GM04504 (cell line): ENCODE results near the gene BEAN1.

Source experiments
- DNase-seq: peaks from one replicate; pipeline ENCODE4 v3.0.0-alpha.2; 2012; ENCODE audit warnings: low read depth

The BEAN1 gene

GRCh38 chr16:66395806-66396555 is 31.1 kb upstream of the BEAN1 start:
- DNase-seq = no peak

GRCh38 chr16:66397736-66398433 is 29.2 kb upstream of the BEAN1 start:
- DNase-seq = no peak

GRCh38 chr16:66399031-66399430 is 28.1 kb upstream of the BEAN1 start:
- no peak for DNase-seq

- no peak for DNase-seq
Measured at GRCh38 chr16:66399930-66400329, 27.2 kb upstream of the BEAN1 start.

GRCh38 chr16:66400503-66401380 is 26.4 kb upstream of the BEAN1 start:
- no peak for DNase-seq

- no peak for DNase-seq
Measured at GRCh38 chr16:66401610-66402009, 25.5 kb upstream of the BEAN1 start.

GRCh38 chr16:66402166-66402565 is 24.9 kb upstream of the BEAN1 start:
- no peak for DNase-seq

- no peak for DNase-seq
Measured at GRCh38 chr16:66402591-66403230, 24.4 kb upstream of the BEAN1 start.

- no peak for DNase-seq
Measured at GRCh38 chr16:66403531-66404145, 23.5 kb upstream of the BEAN1 start.

GRCh38 chr16:66405057-66405783 is 21.9 kb upstream of the BEAN1 start:
- DNase-seq = no peak

GRCh38 chr16:66406534-66407221 is 20.4 kb upstream of the BEAN1 start:
- DNase-seq = no peak

- DNase-seq = no peak
Measured at GRCh38 chr16:66408163-66409048, 18.7 kb upstream of the BEAN1 start.

- DNase-seq = no peak
Measured at GRCh38 chr16:66409156-66409555, 17.9 kb upstream of the BEAN1 start.

- DNase-seq = no peak
Measured at GRCh38 chr16:66412182-66412581, 14.9 kb upstream of the BEAN1 start.

- no peak for DNase-seq
Measured at GRCh38 chr16:66414891-66415290, 12.2 kb upstream of the BEAN1 start.

- DNase-seq = no peak
Measured at GRCh38 chr16:66416136-66416535, 11.0 kb upstream of the BEAN1 start.

GRCh38 chr16:66416939-66417700 is 10.0 kb upstream of the BEAN1 start:
- DNase-seq = peak; percentile 70

- no peak for DNase-seq
Measured at GRCh38 chr16:66418165-66418962, 8.7 kb upstream of the BEAN1 start.
